Loucy (cell line): ENCODE measurements around the gene NRGN.

Source experiments
- EZH2phosphoT487 ChIP-seq: fragments of 200-600 bp; IDR thresholded peaks from 2 replicates; pipeline ENCODE4 v1.6.1; 2018; ENCODE audit warnings: antibody characterized with exemption, mild to moderate bottlenecking, moderate library complexity, borderline replicate concordance
- TF ChIP-seq, protein P1 (sequence below): fragments of 200-600 bp; sonication (generic); conservative IDR thresholded peaks from 2 replicates; pipeline ENCODE4 v1.5.1; 2014; ENCODE audit warnings: mild to moderate bottlenecking, antibody characterized with exemption, low read length

DNA sequence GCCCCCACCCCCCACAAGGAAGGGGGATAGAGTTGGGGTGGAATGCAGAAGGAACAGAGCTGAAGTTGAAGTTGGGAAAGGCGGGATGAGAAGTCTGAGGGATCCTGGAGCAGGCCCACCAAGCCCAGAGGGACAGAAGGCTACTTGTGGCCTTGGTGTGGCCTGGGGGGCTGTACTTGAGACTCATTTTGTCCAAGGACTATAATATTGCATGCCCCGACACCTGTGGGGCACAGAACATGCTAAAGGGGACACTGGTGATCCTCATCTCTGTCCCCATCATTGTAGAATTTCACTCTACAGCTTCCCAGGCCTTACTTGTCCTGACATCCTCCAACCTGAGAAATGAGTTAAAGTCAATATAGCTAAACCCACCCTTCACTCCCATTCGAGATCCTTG lies 21.1 kb downstream of the NRGN start:
- TF ChIP-seq, protein P1, sequence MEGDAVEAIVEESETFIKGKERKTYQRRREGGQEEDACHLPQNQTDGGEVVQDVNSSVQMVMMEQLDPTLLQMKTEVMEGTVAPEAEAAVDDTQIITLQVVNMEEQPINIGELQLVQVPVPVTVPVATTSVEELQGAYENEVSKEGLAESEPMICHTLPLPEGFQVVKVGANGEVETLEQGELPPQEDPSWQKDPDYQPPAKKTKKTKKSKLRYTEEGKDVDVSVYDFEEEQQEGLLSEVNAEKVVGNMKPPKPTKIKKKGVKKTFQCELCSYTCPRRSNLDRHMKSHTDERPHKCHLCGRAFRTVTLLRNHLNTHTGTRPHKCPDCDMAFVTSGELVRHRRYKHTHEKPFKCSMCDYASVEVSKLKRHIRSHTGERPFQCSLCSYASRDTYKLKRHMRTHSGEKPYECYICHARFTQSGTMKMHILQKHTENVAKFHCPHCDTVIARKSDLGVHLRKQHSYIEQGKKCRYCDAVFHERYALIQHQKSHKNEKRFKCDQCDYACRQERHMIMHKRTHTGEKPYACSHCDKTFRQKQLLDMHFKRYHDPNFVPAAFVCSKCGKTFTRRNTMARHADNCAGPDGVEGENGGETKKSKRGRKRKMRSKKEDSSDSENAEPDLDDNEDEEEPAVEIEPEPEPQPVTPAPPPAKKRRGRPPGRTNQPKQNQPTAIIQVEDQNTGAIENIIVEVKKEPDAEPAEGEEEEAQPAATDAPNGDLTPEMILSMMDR, result no peak
- TF ChIP-seq EZH2phosphoT487, result no peak
